Measurements from ENCODE around the gene TPM1. TPM values are rescaled to one million over a fixed set of nuclear protein-coding genes. Genes with fewer than 3 reads are reported as not detected.

TPM1 gene
- total RNA-seq, 1 donor from 2014 or later: 67.5 TPM

GRCh38 chr15:63018639-63019038 lies 23.9 kb upstream of the TPM1 start:
- Mint-ChIP-seq H3K9me3 (peaks cover 2% of the 10 kb centered on the region), H3K27me3 (ENCODE audit: low read depth) (no peaks in the 10 kb centered on the region), H3K4me3 (no peak overlapping the region), H3K36me3 (ENCODE audit: low read depth) (no peaks in the 10 kb centered on the region), H3K4me1 (peaks cover 9% of the 10 kb centered on the region), H3K27ac (ENCODE audit: unreplicated experiment) (no peak overlapping the region)
- no peak for TF ChIP-seq CTCF (conservative IDR thresholded peaks at IDR 0.05)
- no peak for DNase-seq (ENCODE audit: low read depth, low spot score)

GRCh38 chr15:63019511-63020109 lies 22.9 kb upstream of the TPM1 start:
- Mint-ChIP-seq H3K27me3 (ENCODE audit: low read depth) (no peaks in the 10 kb centered on the region), H3K27ac (ENCODE audit: unreplicated experiment) (no peak overlapping the region), H3K36me3 (ENCODE audit: low read depth) (no peaks in the 10 kb centered on the region), H3K9me3 (peaks cover 2% of the 10 kb centered on the region), H3K4me1 (peaks cover 9% of the 10 kb centered on the region), H3K4me3 (no peak overlapping the region)
- DNase-seq (ENCODE audit: low read depth, low spot score): no peak
- TF ChIP-seq CTCF (conservative IDR thresholded peaks at IDR 0.05): no peak

GRCh38 chr15:63020128-63020527 lies 22.4 kb upstream of the TPM1 start:
- no peak for DNase-seq (ENCODE audit: low read depth, low spot score)
- no peak overlapping the region for H3K4me3 Mint-ChIP-seq
- no peaks in the 10 kb centered on the region for H3K27me3 Mint-ChIP-seq (ENCODE audit: low read depth)
- H3K4me1 Mint-ChIP-seq: peaks cover 8% of the 10 kb centered on the region
- TF ChIP-seq CTCF (conservative IDR thresholded peaks at IDR 0.05): no peak
- H3K9me3 Mint-ChIP-seq: peaks cover 2% of the 10 kb centered on the region
- no peaks in the 10 kb centered on the region for H3K36me3 Mint-ChIP-seq (ENCODE audit: low read depth)
- H3K27ac Mint-ChIP-seq (ENCODE audit: unreplicated experiment): no peak overlapping the region

- no peaks in the 10 kb centered on the region for H3K36me3 Mint-ChIP-seq (ENCODE audit: low read depth)
- DNase-seq (ENCODE audit: low read depth, low spot score): no peak
- no peaks in the 10 kb centered on the region for H3K27me3 Mint-ChIP-seq (ENCODE audit: low read depth)
- peaks cover under 1% of the 10 kb centered on the region for H3K4me1 Mint-ChIP-seq
- H3K4me3 Mint-ChIP-seq: no peak overlapping the region
- H3K9me3 Mint-ChIP-seq: peaks cover 2% of the 10 kb centered on the region
- TF ChIP-seq CTCF (conservative IDR thresholded peaks at IDR 0.05): no peak
- H3K27ac Mint-ChIP-seq (ENCODE audit: unreplicated experiment): no peak overlapping the region
These were observed 21.7 kb upstream of the TPM1 start for GRCh38 chr15:63020759-63021430.

GRCh38 chr15:63022181-63022580 lies 20.4 kb upstream of the TPM1 start:
- Mint-ChIP-seq H3K4me1 (no peaks in the 10 kb centered on the region), H3K9me3 (peaks cover 4% of the 10 kb centered on the region), H3K27me3 (ENCODE audit: low read depth) (no peaks in the 10 kb centered on the region), H3K4me3 (no peak overlapping the region), H3K27ac (ENCODE audit: unreplicated experiment) (no peak overlapping the region), H3K36me3 (ENCODE audit: low read depth) (no peaks in the 10 kb centered on the region)
- no peak for DNase-seq (ENCODE audit: low read depth, low spot score)
- no peak for TF ChIP-seq CTCF (conservative IDR thresholded peaks at IDR 0.05)
